Fibroblast of the conjunctiva (primary cell): ENCODE measurements around the gene BEX4.

Experiments
- DNase-seq: peaks from one replicate; pipeline ENCODE4 v3.0.0-alpha.2; 2010; ENCODE audit warnings: low read depth

The BEX4 gene

GRCh38 chrX:103240155-103240554 is 25.2 kb downstream of the BEX4 start:
- DNase-seq: no peak

- peak; percentile 5 for DNase-seq
These were observed 33.6 kb downstream of the BEX4 start for GRCh38 chrX:103248553-103248952.

- no peak for DNase-seq
These were observed 34.9 kb downstream of the BEX4 start for GRCh38 chrX:103249805-103250204.

- DNase-seq: no peak
These were observed 36.1 kb downstream of the BEX4 start for GRCh38 chrX:103250977-103251376.

GRCh38 chrX:103253608-103254007 is 38.7 kb downstream of the BEX4 start:
- no peak for DNase-seq

- peak; percentile 9 for DNase-seq
These were observed 39.4 kb downstream of the BEX4 start for GRCh38 chrX:103254171-103254824.

- DNase-seq: peak; percentile 73
These were observed 40.1 kb downstream of the BEX4 start, which contains the start of gene TCEAL8 for GRCh38 chrX:103254921-103255493. Gene TCEAL8 (minus strand): TSS chrX:103255155. CDS start chrX:103253979, 1,176 bp downstream.

GRCh38 chrX:103256651-103257050 is 41.7 kb downstream of the BEX4 start:
- no peak for DNase-seq

GRCh38 chrX:103258275-103258674 is 43.4 kb downstream of the BEX4 start:
- no peak for DNase-seq
